B cell (primary cell): Measurements from ENCODE around the gene THRAP3.

Experiments
- EZH2 ChIP-seq: IDR thresholded peaks from 2 replicates; pipeline ENCODE4 v1.6.1; 2012; ENCODE audit warnings: borderline replicate concordance, low read depth, mild to moderate bottlenecking, moderate library complexity, low read length; ENCODE audit not compliant: insufficient read depth, poor library complexity, severe bottlenecking
- TF ChIP-seq, protein P1 (sequence below): fragments of 200-600 bp; IDR thresholded peaks from one replicate; pipeline ENCODE4 v1.8.0; 2022; ENCODE audit warnings: antibody characterized with exemption, mild to moderate bottlenecking

DNA sequence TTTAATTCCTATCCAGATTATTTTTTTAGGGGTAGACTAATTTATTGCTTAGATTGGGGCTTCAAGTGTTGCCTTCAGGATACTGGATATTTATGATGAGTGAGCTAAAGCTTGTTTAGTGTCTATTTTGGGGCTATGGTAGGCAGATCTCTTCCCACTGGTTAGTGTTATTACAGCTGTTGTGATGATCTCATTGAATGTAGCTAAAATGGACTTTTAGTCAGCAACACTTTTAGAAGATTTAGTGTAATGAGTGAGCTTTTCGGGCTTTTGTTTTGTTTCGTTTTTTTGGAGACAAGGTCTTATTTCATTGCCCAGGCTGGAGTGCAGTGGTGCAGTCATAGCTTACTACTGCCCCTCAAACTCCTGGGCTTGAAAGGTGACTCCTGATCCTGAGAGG is 14.2 kb downstream of the THRAP3 start:
- TF ChIP-seq, protein P1, sequence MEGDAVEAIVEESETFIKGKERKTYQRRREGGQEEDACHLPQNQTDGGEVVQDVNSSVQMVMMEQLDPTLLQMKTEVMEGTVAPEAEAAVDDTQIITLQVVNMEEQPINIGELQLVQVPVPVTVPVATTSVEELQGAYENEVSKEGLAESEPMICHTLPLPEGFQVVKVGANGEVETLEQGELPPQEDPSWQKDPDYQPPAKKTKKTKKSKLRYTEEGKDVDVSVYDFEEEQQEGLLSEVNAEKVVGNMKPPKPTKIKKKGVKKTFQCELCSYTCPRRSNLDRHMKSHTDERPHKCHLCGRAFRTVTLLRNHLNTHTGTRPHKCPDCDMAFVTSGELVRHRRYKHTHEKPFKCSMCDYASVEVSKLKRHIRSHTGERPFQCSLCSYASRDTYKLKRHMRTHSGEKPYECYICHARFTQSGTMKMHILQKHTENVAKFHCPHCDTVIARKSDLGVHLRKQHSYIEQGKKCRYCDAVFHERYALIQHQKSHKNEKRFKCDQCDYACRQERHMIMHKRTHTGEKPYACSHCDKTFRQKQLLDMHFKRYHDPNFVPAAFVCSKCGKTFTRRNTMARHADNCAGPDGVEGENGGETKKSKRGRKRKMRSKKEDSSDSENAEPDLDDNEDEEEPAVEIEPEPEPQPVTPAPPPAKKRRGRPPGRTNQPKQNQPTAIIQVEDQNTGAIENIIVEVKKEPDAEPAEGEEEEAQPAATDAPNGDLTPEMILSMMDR: no peak
- no peak for TF ChIP-seq EZH2
